H1 (cell line): ENCODE results near the gene RPL13A. TPM values are rescaled to one million over a fixed set of nuclear protein-coding genes. Genes with fewer than 3 reads are reported as not detected.

Experiments
- BACH1 ChIP-seq: IDR thresholded peaks from 2 replicates; pipeline ENCODE4 v1.6.1; 2012; ENCODE audit warnings: low read length, improper control_type of control experiment
- CREB1 ChIP-seq: IDR thresholded peaks from 2 replicates; pipeline ENCODE4 v1.6.1; 2012; ENCODE audit warnings: inconsistent platforms
- EZH2 ChIP-seq: fragments of 200-600 bp; sonication (generic); IDR thresholded peaks from 2 replicates; pipeline ENCODE4 v1.7.1; 2012; ENCODE audit warnings: low read depth, mild to moderate bottlenecking, moderate library complexity, low read length, inconsistent platforms; ENCODE audit not compliant: severe bottlenecking
- HDAC6 ChIP-seq: IDR thresholded peaks from one replicate; pipeline ENCODE4 v1.7.1; 2012; ENCODE audit warnings: low read depth, mild to moderate bottlenecking, inconsistent platforms, low read length, moderate library complexity
- JUND ChIP-seq: IDR thresholded peaks from 2 replicates; pipeline ENCODE4 v1.6.1; 2011; ENCODE audit warnings: mild to moderate bottlenecking, improper control_type of control experiment, low read length
- NRF1 ChIP-seq: IDR thresholded peaks from 2 replicates; pipeline ENCODE4 v1.6.1; 2011; ENCODE audit warnings: mild to moderate bottlenecking, low read depth, low read length, improper control_type of control experiment
- PHF8 ChIP-seq: fragments of 200-600 bp; sonication (generic); conservative IDR thresholded peaks from 2 replicates; pipeline ENCODE4 v1.7.1; 2012; ENCODE audit warnings: low read depth, mild to moderate bottlenecking, inconsistent platforms, low read length, moderate library complexity
- POU5F1 ChIP-seq: IDR thresholded peaks from 2 replicates; pipeline ENCODE4 v1.6.1; 2011; ENCODE audit warnings: low read depth, mild to moderate bottlenecking, low read length, moderate library complexity
- RNF2 ChIP-seq: fragments of 200-900, 300-1000 bp; sonication (generic); IDR thresholded peaks from 2 replicates; pipeline ENCODE4 v1.7.1; 2016; ENCODE audit warnings: borderline replicate concordance, low read depth, mild to moderate bottlenecking, antibody characterized with exemption, low read length; ENCODE audit not compliant: poor library complexity, severe bottlenecking; ENCODE audit errors: missing control alignments
- SIX5 ChIP-seq: IDR thresholded peaks from 2 replicates; pipeline ENCODE4 v1.6.1; 2011; ENCODE audit warnings: mild to moderate bottlenecking, low read depth, low read length
- TBP ChIP-seq: IDR thresholded peaks from 2 replicates; pipeline ENCODE4 v1.6.1; 2011; ENCODE audit warnings: low read depth, low read length, improper control_type of control experiment
- ZNF274 ChIP-seq: IDR thresholded peaks from 2 replicates; pipeline ENCODE4 v1.7.0; 2012; ENCODE audit warnings: low read length, borderline replicate concordance; ENCODE audit errors: extremely low read depth
- polyA plus RNA-seq, 7 experiments: library from polyadenylated mRNA; depleted of rRNA in 3 of 7; stranded (reverse) in 5 of 7; unstranded in 2 of 7; fragments of >200 nt in 5 of 7; fragments of 200-250 nt in 2 of 7; gene quantifications; 1 replicate in 5 of 7; 2 replicates in 1 of 7; 4 replicates in 1 of 7; pipeline versions ENCODE4 v1.2.1 to v1.2.3, GENCODE V29; 2011 to 2013; ENCODE audit warnings: missing spikeins in 2 of 7, mixed read lengths in 2 of 7
- total RNA-seq: library from RNA; stranded (reverse); fragmentation: NEBNext Ultra II Directional; extraction: Animal tissue kit (Norgen Biotek cat#: 25700); gene quantifications from 2 replicates; pipeline ENCODE4 v1.2.1, GENCODE V29; 2021
- TF ChIP-seq, protein P1 (sequence below): IDR thresholded peaks from 2 replicates; pipeline ENCODE4 v1.6.1; 2011; ENCODE audit warnings: low read length, improper control_type of control experiment

RPL13A gene
- total and polyA plus RNA-seq, 2 of the 8 experiments (the other 6 are each of a cell fraction or from before 2014, with no cell fraction given): 3,305 to 8,868 TPM

DNA sequence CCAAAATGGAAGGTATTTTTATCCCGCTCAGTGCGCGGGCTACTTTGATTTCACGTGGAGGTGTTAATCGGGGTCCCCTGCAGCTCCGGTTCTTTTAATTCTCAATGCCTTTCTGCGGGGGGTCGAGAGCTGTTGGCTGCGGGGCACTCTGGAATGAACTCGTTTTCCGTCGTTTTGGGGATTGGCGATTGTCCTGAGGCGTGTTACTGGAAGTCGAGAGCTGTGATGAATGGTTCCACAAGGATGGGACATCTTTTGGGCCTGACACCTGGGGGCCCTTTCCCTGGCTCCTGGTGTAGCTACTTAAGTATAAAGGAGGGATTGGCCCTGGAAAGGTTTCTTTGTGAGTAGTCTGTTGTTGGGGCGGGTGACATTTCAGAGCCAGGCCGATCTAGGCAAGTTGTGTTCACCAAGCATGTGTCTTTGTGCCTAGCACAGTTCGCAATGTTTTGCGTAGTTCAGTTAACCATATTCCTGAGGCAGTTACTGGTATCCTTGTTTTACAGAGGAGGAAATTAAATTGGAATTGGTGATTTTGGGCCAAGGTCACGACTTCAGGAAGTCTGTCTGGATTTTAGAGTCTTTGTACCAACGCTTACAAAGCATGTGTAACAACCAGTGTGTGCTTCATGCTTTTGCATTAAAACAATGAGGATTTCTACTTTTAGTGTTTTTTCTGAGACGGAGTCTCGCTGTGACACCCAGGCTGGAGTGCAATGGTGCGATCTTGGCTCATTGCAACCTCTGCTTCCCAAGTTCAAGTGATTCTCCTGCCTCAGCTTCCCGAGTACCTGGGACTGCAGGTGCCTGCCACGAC, 846 bp downstream of the RPL13A start (continued):
- TF ChIP-seq PHF8 (no peak), NRF1 (no peak), BACH1 (no peak), JUND (no peak), RNF2 (no peak), POU5F1 (no peak), HDAC6 (no peak), EZH2 (no peak), SIX5 (no peak), CREB1 (no peak), ZNF274 (no peak), TBP (no peak)
- TF ChIP-seq, protein P1, sequence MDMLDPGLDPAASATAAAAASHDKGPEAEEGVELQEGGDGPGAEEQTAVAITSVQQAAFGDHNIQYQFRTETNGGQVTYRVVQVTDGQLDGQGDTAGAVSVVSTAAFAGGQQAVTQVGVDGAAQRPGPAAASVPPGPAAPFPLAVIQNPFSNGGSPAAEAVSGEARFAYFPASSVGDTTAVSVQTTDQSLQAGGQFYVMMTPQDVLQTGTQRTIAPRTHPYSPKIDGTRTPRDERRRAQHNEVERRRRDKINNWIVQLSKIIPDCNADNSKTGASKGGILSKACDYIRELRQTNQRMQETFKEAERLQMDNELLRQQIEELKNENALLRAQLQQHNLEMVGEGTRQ: no peak
